ENCODE results near the gene PIK3R2. TPM values are rescaled to one million over a fixed set of nuclear protein-coding genes. Genes with fewer than 3 reads are reported as not detected.

PIK3R2 gene
- polyA plus RNA-seq, 1 experiment, result 19.7 TPM

DNA sequence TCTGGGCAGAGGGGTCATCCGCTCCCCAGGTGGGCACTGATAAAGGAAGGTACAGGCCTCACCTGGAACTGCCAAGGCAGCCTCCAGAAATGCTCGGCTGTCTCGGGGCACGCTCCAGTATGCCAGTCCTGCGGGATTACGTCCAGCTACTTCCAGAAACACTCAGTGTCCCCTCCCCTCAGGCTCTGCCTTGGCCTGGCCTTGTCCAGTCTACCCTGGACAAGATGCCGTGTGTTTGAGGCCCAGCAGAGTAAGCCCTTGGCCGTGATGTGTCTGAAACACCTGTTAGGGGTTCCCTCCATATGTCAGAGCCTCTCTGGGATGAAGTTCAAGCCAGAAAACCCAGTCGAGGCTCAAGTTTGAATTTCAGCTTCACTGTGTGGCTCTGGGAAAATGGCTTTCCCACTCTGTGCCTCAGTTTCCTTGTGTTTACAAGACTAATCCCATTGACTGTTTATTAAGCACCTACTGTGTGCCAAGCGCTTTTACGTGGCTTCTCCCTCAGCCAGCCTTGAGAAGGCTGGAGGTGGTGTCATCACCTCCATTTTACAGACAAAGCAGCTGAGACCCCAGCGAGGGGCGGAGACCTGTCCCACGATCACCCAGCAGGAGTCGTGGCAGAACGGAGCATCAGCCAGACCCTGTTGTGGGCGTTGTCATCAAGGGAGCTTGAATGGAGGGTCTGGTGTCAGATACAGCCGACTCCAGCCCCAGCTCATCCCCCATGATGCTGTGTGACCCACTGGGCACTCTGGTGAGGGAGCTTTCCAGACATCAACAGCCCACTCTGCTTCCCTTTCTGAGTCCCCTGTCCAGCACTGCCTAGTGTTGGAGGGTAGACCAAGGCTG, 2.0 kb upstream of the PIK3R2 start:
- Histone ChIP-seq H3K27me3 (ENCODE audit: control insufficient read depth, insufficient read depth, low read length) (no peaks in the 10 kb centered on the region), H3K9me3 (ENCODE audit: control insufficient read depth, insufficient read depth, low read length) (no peaks in the 10 kb centered on the region; the same call in 1 of the 2 replicates), H3K4me3 (ENCODE audit: low read depth, low read length) (no peak overlapping the region), H3K27ac (ENCODE audit: low read depth, low read length) (peak overlapping the region; percentile 94)
- TF ChIP-seq, protein P1, sequence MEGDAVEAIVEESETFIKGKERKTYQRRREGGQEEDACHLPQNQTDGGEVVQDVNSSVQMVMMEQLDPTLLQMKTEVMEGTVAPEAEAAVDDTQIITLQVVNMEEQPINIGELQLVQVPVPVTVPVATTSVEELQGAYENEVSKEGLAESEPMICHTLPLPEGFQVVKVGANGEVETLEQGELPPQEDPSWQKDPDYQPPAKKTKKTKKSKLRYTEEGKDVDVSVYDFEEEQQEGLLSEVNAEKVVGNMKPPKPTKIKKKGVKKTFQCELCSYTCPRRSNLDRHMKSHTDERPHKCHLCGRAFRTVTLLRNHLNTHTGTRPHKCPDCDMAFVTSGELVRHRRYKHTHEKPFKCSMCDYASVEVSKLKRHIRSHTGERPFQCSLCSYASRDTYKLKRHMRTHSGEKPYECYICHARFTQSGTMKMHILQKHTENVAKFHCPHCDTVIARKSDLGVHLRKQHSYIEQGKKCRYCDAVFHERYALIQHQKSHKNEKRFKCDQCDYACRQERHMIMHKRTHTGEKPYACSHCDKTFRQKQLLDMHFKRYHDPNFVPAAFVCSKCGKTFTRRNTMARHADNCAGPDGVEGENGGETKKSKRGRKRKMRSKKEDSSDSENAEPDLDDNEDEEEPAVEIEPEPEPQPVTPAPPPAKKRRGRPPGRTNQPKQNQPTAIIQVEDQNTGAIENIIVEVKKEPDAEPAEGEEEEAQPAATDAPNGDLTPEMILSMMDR (IDR thresholded peaks at IDR 0.05; ENCODE audit: low read depth, low read length), result no peak
- DNase-seq (ENCODE audit: low read depth, low spot score), result no peak
- CTCF ChIA-PET, result interaction anchor here (1.0 to 2.6 kb wide), 7 partner anchors 9 to 143 kb away, joined by 3 to 20 read pairs (median 7); partner anchors contain the start of gene ARRDC2
- POLR2A ChIA-PET, result interaction anchor here (1.0 kb wide), 1 partner anchor 42 kb away, joined by 4 read pairs; the partner anchor contains the start of gene MPV17L2

DNA sequence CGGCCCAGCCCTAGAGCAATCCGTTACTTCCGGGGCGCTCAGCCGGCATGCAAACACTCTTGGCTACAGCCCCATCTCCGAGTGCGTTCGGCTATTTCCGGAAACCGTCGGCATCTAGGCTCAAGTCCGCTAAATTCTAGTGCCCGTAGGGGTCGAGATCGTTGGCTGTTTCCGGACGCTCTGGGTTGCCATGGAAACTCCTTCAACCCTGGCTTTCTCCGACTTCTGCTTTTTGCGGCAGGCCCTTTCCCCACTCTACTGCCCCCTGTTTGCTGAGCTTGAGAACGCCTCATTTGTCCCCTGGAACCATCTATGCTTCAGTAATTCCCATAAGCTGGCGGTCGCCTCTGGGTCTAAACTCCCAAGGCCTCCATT, 534 bp upstream of the PIK3R2 start:
- POLR2A ChIA-PET, result interaction anchor here (0.5 to 1.0 kb wide), 6 partner anchors 29 to 128 kb away, joined by 3 to 6 read pairs (median 4); partner anchors contain the start of genes MPV17L2 and RAB3A
- peak; percentile 95 for DNase-seq (ENCODE audit: low read depth, low spot score)
- H3K4me3 ChIP-seq (ENCODE audit: low read depth, low read length), result peak overlapping the region; percentile 69
- TF ChIP-seq, protein P1 (IDR thresholded peaks at IDR 0.05; ENCODE audit: low read depth, low read length), result peak; percentile 69
- H3K9me3 ChIP-seq (ENCODE audit: control insufficient read depth, insufficient read depth, low read length), result no peaks in the 10 kb centered on the region; the same call in 1 of the 2 replicates
- H3K27me3 ChIP-seq (ENCODE audit: control insufficient read depth, insufficient read depth, low read length), result no peaks in the 10 kb centered on the region
- CTCF ChIA-PET, result interaction anchor here (0.8 to 2.6 kb wide), 6 partner anchors 9 to 145 kb away, joined by 7 to 20 read pairs (median 9); partner anchors contain the start of gene ARRDC2
- H3K27ac ChIP-seq (ENCODE audit: low read depth, low read length), result peak overlapping the region; percentile 94

DNA sequence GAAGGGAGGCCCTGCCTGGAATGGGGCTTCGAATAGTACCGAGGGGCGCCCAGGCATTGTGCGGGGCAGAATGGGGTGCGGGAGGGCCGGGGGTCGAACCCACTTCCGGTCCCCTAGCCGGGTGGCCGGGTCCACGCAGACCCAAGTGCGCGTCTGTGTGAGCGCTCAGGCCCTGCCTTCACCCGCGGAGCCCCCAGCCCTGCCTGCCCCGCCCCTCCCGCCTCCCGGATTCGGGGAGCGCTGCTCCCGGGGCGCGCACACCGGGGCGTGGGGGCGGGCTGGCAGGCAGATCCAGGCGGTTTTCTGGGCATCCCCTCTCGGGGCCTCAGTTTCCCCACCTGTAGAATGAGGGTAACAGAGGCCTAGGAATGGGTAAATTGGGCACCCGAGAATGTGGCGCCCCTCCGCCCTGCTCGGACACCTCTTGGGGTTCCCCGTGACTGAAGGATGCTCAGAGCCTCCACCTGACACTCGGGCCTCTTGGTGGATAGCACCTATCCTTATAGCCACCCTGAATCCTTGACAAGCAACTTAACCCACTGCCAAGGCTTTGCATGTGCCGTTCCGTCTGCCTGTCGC, 682 bp downstream of the PIK3R2 start:
- DNase-seq (ENCODE audit: low read depth, low spot score), result no peak
- H3K9me3 ChIP-seq (ENCODE audit: control insufficient read depth, insufficient read depth, low read length), result no peaks in the 10 kb centered on the region; the same call in 1 of the 2 replicates
- ChIA-PET POLR2A (no interaction called here), CTCF (no interaction called here)
- TF ChIP-seq, protein P1 (IDR thresholded peaks at IDR 0.05; ENCODE audit: low read depth, low read length), result no peak
- peak overlapping the region; percentile 89 for H3K4me3 ChIP-seq (ENCODE audit: low read depth, low read length)
- no peak overlapping the region for H3K27ac ChIP-seq (ENCODE audit: low read depth, low read length)
- H3K27me3 ChIP-seq (ENCODE audit: control insufficient read depth, insufficient read depth, low read length), result no peaks in the 10 kb centered on the region

DNA sequence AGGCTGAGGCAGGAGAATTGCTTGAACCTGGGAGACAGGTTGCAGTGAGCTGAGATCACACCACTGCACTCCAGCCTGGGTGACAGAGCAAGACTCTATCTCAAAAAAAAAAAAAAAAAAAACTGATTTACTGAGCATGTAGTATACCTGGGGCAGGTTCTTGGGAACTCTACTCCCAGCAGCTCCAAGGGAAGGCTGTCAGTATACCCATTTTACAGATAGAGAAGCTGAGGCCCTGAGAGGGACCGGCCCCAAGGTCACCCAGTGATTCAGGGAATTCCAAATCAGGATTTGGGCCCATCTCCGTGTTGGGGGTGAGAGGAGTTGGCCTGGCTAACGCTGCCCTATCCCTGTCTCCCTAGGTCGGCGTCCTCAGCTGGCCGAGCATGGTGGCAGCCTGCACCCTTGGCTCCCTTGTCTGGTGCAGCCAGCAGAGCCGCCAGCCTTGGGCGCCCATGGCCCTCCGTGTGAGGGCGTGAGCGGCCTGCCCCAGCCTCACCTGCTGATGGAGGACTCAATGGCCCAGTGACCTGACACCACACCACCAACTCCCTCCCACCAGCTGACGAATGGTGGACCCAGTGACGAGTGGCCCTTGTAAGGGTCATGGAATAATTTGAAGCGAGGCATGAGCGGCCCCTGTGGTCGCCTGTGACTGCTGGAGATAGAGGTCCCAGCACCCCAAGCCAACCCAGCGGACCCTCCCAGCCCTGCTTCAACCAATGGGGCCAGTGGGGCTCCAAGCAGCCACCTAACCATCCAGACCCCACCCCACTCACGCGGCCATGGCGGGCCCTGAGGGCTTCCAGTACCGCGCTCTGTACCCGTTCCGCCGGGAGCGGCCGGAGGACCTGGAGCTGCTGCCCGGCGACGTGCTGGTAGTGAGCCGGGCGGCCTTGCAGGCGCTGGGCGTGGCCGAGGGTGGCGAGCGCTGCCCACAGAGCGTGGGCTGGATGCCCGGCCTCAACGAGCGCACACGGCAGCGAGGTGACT, 2.4 kb downstream of the PIK3R2 start:
- H3K9me3 ChIP-seq (ENCODE audit: control insufficient read depth, insufficient read depth, low read length), result no peaks in the 10 kb centered on the region; the same call in 1 of the 2 replicates
- POLR2A ChIA-PET, result interaction anchor here (0.7 kb wide), 2 partner anchors 29 to 238 kb away, joined by 7 to 8 read pairs; no protein-coding TSS in a partner anchor
- CTCF ChIA-PET, result interaction anchor here (0.6 kb wide), 1 partner anchor 124 kb away, joined by 3 read pairs; no protein-coding TSS in a partner anchor
- H3K27ac ChIP-seq (ENCODE audit: low read depth, low read length), result no peak overlapping the region
- TF ChIP-seq, protein P1 (IDR thresholded peaks at IDR 0.05; ENCODE audit: low read depth, low read length), result no peak
- no peaks in the 10 kb centered on the region for H3K27me3 ChIP-seq (ENCODE audit: control insufficient read depth, insufficient read depth, low read length)
- DNase-seq (ENCODE audit: low read depth, low spot score), result no peak
- no peak overlapping the region for H3K4me3 ChIP-seq (ENCODE audit: low read depth, low read length)
